H1 (cell line): Measurements from ENCODE around the gene CSE1L.

Experiments
- CEBPB ChIP-seq: IDR thresholded peaks from 2 replicates; pipeline ENCODE4 v1.6.1; 2012; ENCODE audit warnings: low read depth, low read length
- EP300 ChIP-seq, 2 experiments: IDR thresholded peaks; 1 replicate in 1 of 2; 2 replicates in 1 of 2; pipeline ENCODE4 v1.6.1; 2011 to 2012; ENCODE audit warnings: low read depth in 2 of 2, low read length in 2 of 2, mild to moderate bottlenecking in 2 of 2, borderline replicate concordance in 1 of 2, inconsistent platforms in 1 of 2, moderate library complexity in 1 of 2
- EZH2 ChIP-seq: fragments of 200-600 bp; sonication (generic); IDR thresholded peaks from 2 replicates; pipeline ENCODE4 v1.7.1; 2012; ENCODE audit warnings: low read depth, mild to moderate bottlenecking, moderate library complexity, low read length, inconsistent platforms; ENCODE audit not compliant: severe bottlenecking
- KDM5A ChIP-seq: fragments of 200-600 bp; IDR thresholded peaks from 2 replicates; pipeline ENCODE4 v1.7.1; 2012; ENCODE audit warnings: mild to moderate bottlenecking, low read length, inconsistent platforms, mixed read lengths
- NRF1 ChIP-seq: IDR thresholded peaks from 2 replicates; pipeline ENCODE4 v1.6.1; 2011; ENCODE audit warnings: mild to moderate bottlenecking, low read depth, low read length, improper control_type of control experiment
- POLR2A ChIP-seq, 2 experiments: IDR thresholded peaks; 1 replicate in 1 of 2; 2 replicates in 1 of 2; pipeline ENCODE4 v1.6.1; 2011; ENCODE audit warnings: low read depth in 2 of 2, low read length in 2 of 2, mild to moderate bottlenecking in 2 of 2; ENCODE audit errors: control extremely low read depth in 1 of 2
- RNF2 ChIP-seq: fragments of 200-900, 300-1000 bp; sonication (generic); IDR thresholded peaks from 2 replicates; pipeline ENCODE4 v1.7.1; 2016; ENCODE audit warnings: borderline replicate concordance, low read depth, mild to moderate bottlenecking, antibody characterized with exemption, low read length; ENCODE audit not compliant: poor library complexity, severe bottlenecking; ENCODE audit errors: missing control alignments
- TAF1 ChIP-seq: IDR thresholded peaks from 2 replicates; pipeline ENCODE4 v1.6.1; 2011; ENCODE audit warnings: mild to moderate bottlenecking, low read depth, low read length
- TBP ChIP-seq: IDR thresholded peaks from 2 replicates; pipeline ENCODE4 v1.6.1; 2011; ENCODE audit warnings: low read depth, low read length, improper control_type of control experiment
- TF ChIP-seq, protein P1 (sequence below), 3 experiments: IDR thresholded peaks; 1 replicate in 2 of 3; 2 replicates in 1 of 3; pipeline versions ENCODE4 v1.5.1 to v1.6.1; 2011; ENCODE audit warnings: low read length in 3 of 3, mild to moderate bottlenecking in 3 of 3, inconsistent platforms in 2 of 3, low read depth in 1 of 3, moderate library complexity in 1 of 3; ENCODE audit not compliant: insufficient read depth in 1 of 3; ENCODE audit errors: control extremely low read depth in 1 of 3
- TF ChIP-seq, protein P2 (sequence below): IDR thresholded peaks from 2 replicates; pipeline ENCODE4 v1.6.1; 2011; ENCODE audit warnings: low read length, improper control_type of control experiment

DNA sequence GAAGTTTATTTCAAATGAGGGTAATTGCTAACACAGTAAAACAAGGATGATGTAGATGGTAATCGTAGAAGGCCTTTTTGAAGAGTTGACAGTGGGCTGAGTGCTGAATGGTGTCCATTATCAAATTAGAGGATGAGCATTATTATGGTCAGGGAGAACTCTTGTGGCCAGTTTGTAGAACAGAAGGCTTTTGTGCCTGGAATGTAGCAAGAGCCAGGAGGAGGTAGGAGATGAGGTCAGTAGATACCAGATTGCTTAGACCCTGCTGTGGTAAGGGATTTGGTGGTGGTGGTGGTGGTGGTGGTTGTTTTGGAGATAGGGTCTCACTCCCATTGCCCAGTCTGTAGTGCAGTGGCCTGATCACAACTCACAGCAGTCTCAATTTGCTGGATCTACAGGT lies 6.2 kb downstream of the CSE1L start:
- TF ChIP-seq CEBPB = no peak
- TF ChIP-seq RNF2 = no peak
- TF ChIP-seq KDM5A = no peak
- TF ChIP-seq EZH2 = no peak
- peak in 1 of 2 experiments; percentile 32; a peak in 1 of 3 replicates for TF ChIP-seq POLR2A (IDR thresholded peaks at IDR 0.05; ENCODE audit: control extremely low read depth in 1 of 2, low read depth in 2 of 2, low read length in 2 of 2)
- TF ChIP-seq, protein P1, sequence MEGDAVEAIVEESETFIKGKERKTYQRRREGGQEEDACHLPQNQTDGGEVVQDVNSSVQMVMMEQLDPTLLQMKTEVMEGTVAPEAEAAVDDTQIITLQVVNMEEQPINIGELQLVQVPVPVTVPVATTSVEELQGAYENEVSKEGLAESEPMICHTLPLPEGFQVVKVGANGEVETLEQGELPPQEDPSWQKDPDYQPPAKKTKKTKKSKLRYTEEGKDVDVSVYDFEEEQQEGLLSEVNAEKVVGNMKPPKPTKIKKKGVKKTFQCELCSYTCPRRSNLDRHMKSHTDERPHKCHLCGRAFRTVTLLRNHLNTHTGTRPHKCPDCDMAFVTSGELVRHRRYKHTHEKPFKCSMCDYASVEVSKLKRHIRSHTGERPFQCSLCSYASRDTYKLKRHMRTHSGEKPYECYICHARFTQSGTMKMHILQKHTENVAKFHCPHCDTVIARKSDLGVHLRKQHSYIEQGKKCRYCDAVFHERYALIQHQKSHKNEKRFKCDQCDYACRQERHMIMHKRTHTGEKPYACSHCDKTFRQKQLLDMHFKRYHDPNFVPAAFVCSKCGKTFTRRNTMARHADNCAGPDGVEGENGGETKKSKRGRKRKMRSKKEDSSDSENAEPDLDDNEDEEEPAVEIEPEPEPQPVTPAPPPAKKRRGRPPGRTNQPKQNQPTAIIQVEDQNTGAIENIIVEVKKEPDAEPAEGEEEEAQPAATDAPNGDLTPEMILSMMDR (IDR thresholded peaks at IDR 0.05; ENCODE audit: control extremely low read depth in 1 of 3, insufficient read depth in 1 of 3, low read depth in 1 of 3, low read length in 3 of 3) = no peak
- no peak for TF ChIP-seq EP300 (IDR thresholded peaks at IDR 0.05; ENCODE audit: borderline replicate concordance in 1 of 2, low read depth in 2 of 2, low read length in 2 of 2)
- no peak for TF ChIP-seq TBP
- TF ChIP-seq, protein P2, sequence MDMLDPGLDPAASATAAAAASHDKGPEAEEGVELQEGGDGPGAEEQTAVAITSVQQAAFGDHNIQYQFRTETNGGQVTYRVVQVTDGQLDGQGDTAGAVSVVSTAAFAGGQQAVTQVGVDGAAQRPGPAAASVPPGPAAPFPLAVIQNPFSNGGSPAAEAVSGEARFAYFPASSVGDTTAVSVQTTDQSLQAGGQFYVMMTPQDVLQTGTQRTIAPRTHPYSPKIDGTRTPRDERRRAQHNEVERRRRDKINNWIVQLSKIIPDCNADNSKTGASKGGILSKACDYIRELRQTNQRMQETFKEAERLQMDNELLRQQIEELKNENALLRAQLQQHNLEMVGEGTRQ = no peak
- TF ChIP-seq NRF1 = no peak
- TF ChIP-seq TAF1 = no peak
